HG03565 (cell line): ENCODE data around the gene CPNE6.

ENCODE experiments used
- ATAC-seq: cut with Tn5 transposase; IDR thresholded peaks from one replicate; pipeline ENCODE4 v1.9.1; 2021; ENCODE audit warnings: mild to moderate bottlenecking, moderate library complexity; ENCODE audit not compliant: unreplicated experiment

The CPNE6 gene

DNA sequence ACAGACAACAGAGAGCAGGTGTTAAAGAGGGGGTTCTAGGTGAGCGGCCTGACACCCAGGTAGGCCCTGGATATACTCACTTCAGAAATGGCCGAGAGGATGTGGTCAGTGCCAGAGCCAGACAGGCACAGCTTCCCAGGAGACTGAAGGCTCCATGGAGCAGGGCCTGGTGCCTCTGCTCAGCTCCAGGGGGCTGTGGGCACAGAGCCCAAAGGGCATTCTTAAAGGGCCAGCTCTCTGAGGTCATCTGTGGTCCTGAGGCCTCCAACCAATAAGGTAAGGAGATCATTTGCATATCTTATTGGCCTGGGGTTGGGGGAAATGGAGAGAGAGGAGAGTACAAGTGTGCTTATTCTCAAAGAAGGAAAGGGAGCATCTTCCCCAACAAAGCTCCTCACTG, 13.1 kb downstream of the CPNE6 start:
- ATAC-seq = no peak

DNA sequence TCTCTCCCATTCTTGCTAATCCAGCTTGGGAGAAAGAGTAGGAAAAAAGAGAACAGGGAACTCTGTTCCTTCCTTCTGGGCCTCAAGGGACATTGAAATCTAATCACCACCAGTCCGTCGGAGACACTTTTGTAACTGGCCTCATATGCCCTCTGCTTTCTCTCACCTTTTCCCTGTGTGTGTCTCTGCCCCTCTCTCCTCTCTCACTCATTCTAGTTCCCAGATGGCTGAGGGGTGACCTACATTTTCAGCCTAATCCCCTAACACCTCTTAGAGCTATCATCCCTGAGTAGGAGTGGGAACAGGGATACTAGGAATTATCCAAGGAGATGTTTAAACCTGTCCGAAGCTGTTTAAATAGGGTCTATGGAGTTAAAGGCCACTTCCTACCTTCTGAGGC, 13.9 kb downstream of the CPNE6 start:
- no peak for ATAC-seq

GRCh38 chr14:24086193-24086955, 15.0 kb downstream of the CPNE6 start:
- ATAC-seq = no peak

DNA sequence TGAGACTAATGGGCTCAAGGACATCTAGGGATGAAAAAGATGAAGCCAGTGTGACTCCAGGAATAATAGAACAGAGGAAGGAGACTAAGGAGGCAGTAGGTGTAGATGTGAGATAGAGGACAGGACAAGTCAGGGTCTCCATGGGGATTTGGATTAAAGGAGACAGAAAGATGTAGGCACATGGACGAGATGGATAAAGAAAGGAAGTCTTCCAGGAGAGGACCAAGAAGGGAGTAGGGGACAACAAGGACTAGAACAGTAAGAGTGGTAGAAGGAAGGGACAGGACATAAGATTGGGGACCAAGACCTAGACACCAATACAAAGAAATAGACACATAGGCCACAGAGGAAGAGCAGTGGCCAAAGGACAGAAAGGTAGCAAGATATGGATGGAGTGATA, 15.6 kb downstream of the CPNE6 start:
- ATAC-seq = no peak

DNA sequence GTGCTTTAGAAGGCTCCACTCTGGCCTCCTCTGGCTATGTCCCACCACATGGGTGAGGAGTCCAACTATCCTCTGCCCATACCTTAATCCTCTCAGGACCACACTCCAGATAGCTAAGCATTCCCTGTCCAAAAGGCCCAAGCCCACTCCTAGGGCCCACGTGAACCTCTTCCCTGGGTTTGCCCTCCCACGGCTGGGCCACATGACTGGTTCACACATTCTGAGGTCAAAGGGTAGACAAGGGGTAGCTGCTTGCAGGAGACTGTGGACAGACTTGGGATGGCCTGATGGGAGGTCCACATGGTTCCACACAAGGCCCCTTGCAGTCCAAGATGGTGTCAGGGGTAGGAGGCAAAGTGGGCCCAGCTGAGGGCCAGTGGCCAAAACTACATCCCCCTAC, 16.7 kb downstream of the CPNE6 start:
- no peak for ATAC-seq

DNA sequence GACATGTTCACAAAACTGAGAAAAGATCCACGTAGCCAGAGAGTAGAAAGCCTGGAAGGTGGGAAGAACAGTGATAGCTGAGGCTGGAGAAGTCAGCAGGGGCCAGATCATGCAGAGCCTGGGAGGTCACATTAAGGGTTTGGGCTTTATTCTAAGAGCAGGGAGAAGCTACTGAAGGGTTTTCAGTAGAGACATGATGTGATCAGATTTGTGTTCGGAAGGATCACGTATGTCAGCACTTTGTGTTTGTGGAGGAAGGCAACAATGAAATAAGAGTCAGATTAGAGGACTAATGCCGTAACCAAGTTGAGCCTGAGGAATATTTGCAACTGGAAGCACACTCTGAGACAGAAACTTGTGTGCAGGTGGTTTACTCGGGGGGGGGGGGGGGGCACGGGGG, 18.5 kb downstream of the CPNE6 start:
- ATAC-seq = no peak

DNA sequence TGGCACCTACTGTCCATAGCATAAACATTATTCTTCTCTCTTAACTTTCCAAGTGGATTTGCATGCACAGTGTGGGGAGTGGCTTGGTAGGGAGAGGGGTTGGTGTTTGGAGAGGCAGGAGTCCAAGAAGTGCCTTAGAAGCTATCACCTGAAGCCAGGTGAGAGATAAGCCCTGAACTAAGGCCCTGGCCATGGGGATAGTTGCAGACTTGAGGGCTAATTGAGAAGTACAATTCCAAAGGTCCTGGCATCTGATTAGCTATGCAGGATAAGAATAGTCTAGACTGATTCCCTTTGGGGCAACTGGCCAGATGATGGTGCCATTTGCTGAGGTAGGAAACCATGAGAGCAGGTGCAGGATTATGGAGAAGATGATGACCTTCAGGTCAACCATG, 20.7 kb downstream of the CPNE6 start:
- ATAC-seq = no peak

GRCh38 chr14:24092505-24093206, 21.3 kb downstream of the CPNE6 start:
- no peak for ATAC-seq

DNA sequence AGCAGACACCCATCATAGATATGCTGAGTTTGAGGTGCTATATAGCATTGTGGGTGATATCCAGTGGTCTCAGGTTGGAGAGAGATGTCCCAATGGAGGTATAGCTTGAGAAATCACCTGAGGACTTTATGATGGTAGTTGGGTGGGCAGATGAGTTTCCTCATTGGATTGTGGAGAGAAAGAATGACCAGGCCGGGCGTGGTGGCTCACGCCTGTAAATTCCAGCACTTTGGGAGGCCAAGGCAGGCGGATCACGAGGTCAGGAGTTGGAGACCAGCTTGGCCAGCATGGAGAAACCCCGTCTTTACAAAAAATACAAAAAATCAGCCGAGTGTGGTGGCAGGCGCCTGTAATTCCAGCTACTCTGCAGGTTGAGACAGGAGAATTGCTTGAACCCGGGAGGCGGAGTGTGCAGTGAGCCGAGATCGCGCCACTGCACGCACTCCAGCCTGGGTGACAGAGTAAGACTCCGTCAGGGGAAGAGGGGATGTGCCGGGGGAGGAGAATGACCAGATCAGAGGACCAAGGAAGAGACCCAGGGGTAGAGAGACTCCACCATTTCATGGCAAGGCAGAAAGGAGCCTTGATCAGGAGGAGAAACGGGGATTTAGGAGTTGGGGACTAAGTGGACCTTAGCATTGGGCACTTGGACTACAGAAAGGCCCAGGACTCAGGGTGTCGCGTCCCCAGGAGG, 22.0 kb downstream of the CPNE6 start:
- ATAC-seq = no peak

GRCh38 chr14:24093901-24094840, 22.8 kb downstream of the CPNE6 start, which contains the start of gene PCK2:
Gene PCK2, plus strand, starts transcription at chr14:24094311. Its CDS starts 95 bp downstream, at chr14:24094406.
- ATAC-seq = peak; percentile 23

DNA sequence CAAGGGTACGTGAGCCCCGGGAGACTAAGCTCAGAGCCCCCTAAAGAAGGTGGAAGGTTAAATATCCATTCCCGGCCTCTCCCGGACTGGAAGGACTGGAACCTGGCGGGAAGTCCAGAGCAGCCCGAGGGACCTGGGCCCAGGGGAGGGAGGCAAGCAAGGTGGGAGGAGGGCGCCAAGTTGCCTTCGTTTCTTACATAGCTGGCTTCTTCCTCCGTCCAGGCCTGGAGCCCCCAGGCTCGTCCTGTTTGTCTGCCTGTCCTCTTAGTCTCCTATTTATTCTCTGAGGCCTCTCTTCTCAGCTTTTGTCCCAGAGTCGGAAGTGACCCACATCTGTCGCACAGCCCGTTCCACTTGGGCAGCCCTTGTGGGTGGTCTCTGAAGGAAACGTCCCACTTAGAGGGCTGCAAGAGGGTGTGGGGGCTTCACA, 23.5 kb downstream of the CPNE6 start:
- ATAC-seq = no peak

- ATAC-seq = peak; percentile 72
Measured at GRCh38 chr14:24095271-24096068, 24.1 kb downstream of the CPNE6 start.

DNA sequence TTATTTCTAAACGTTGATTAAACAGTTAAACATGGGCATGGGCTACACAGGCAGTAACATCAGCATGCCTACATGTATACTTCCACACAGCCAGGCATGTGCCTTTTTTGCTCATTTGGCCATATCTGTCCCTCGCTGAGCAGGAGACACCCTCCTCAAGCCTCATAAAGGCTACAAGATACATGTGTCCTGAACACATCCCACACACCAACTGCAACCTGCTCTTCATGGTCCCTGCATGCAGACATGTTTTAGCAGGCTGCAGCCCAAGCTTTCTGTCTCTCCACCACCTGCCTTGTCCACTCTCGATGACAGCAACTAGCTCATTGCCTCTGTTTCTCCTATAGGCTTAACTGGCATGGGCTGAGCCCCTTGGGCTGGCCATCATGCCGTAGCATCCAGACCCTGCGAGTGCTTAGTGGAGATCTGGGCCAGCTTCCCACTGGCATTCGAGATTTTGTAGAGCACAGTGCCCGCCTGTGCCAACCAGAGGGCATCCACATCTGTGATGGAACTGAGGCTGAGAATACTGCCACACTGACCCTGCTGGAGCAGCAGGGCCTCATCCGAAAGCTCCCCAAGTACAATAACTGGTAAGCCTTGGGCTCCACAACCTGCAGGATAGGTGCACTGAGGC, 25.3 kb downstream of the CPNE6 start:
- no peak for ATAC-seq

DNA sequence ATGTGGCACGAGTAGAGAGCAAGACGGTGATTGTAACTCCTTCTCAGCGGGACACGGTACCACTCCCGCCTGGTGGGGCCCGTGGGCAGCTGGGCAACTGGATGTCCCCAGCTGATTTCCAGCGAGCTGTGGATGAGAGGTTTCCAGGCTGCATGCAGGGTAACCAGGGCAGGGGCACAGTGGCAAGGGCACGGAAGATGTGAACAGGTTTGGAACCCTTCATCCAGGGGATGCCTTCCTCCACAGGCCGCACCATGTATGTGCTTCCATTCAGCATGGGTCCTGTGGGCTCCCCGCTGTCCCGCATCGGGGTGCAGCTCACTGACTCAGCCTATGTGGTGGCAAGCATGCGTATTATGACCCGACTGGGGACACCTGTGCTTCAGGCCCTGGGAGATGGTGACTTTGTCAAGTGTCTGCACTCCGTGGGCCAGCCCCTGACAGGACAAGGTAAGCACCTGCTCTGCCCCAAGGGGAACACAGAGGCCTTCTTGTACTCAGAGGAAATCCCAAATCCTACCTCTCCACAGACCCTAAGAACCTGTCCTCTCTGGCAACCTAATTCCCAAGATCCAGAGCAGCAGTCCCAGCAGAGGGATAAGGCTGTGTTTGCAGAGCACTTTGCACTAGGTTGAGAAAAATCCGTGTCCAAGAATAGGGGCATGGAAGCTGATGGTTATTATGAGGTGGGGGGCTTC, 27.0 kb downstream of the CPNE6 start:
- no peak for ATAC-seq

DNA sequence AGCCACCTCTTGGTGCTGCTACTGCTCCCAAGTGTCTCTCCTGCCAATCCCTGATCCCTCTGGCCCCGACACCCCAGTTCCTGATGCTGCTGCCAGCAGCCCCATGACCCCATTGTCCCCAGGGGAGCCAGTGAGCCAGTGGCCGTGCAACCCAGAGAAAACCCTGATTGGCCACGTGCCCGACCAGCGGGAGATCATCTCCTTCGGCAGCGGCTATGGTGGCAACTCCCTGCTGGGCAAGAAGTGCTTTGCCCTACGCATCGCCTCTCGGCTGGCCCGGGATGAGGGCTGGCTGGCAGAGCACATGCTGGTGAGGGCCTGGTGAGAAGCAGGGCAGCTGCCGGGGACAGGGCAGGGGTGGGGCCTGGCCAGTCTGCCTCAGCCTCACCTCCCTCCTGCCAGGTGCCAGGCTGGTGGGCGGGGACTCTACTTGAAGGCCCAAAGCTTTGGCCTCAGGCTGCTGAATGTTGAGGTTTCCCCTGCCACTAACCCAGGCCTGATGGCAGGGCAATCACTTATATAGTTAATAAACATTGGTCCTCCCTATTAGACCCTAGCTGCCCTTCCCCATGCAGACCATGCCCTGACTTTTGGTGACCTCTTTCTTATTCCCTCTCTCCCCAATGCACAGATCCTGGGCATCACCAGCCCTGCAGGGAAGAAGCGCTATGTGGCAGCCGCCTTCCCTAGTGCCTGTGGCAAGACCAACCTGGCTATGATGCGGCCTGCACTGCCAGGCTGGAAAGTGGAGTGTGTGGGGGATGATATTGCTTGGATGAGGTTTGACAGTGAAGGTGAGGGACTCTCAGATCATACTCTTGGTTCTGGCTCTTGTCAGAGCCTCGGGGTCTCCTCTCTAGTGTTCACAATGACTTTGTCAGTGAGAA, 27.8 kb downstream of the CPNE6 start:
- ATAC-seq = no peak

- no peak for ATAC-seq
Measured at GRCh38 chr14:24100197-24100981, 29.0 kb downstream of the CPNE6 start.

- no peak for ATAC-seq
Measured at GRCh38 chr14:24100982-24101494, 29.7 kb downstream of the CPNE6 start.
